ENCODE results near the gene EN2. TPM values are rescaled to one million over a fixed set of nuclear protein-coding genes. Genes with fewer than 3 reads are reported as not detected.

EN2 gene
- total and polyA plus RNA-seq, 5 donors from 2014 or later, result not detected

GRCh38 chr7:155414547-155415492 lies 43.1 kb upstream of the EN2 start:
- Histone ChIP-seq H3K4me3 (ENCODE audit: low read depth, low read length) (no peak overlapping the region), H3K36me3 (ENCODE audit: control insufficient read depth, insufficient read depth, low read length) (no peaks in the 10 kb centered on the region), H3K4me1 (ENCODE audit: control insufficient read depth, insufficient read depth, low read length, poor library complexity, severe bottlenecking) (no peaks in the 10 kb centered on the region), H3K27me3 (ENCODE audit: control insufficient read depth, insufficient read depth, low read length) (no peaks in the 10 kb centered on the region), H3K27ac (ENCODE audit: insufficient read depth, low read length, poor library complexity, severe bottlenecking) (no peak overlapping the region), H3K9me3 (ENCODE audit: control insufficient read depth in 2 of 2, low read length in 2 of 2) (no peaks in the 10 kb centered on the region)
- ATAC-seq (ENCODE audit: low read depth in 2 of 2) (no peak), DNase-seq (no peak)
- Mint-ChIP-seq H3K27ac (no peak overlapping the region), H3K27me3 (peaks cover 7% of the 10 kb centered on the region), H3K4me1 (peaks cover 0 to 4% (median 1%) of the 10 kb centered on the region in 4 donors), H3K9me3 (peaks cover 0 to 1% (median 0%) of the 10 kb centered on the region in 7 donors), H3K36me3 (no peaks in the 10 kb centered on the region), H3K4me3 (no peak overlapping the region)

GRCh38 chr7:155416646-155417380 lies 41.1 kb upstream of the EN2 start:
- Mint-ChIP-seq H3K27me3 (peaks cover 7% of the 10 kb centered on the region), H3K4me3 (no peak overlapping the region), H3K27ac (no peak overlapping the region), H3K4me1 (peaks cover 0 to 4% (median under 1%) of the 10 kb centered on the region in 4 donors), H3K9me3 (no peaks in the 10 kb centered on the region), H3K36me3 (no peaks in the 10 kb centered on the region)
- Histone ChIP-seq H3K4me3 (ENCODE audit: low read depth, low read length) (no peak overlapping the region), H3K9me3 (ENCODE audit: control insufficient read depth in 2 of 2, low read length in 2 of 2) (no peaks in the 10 kb centered on the region), H3K27ac (ENCODE audit: insufficient read depth, low read length, poor library complexity, severe bottlenecking) (no peak overlapping the region), H3K27me3 (ENCODE audit: control insufficient read depth, insufficient read depth, low read length) (no peaks in the 10 kb centered on the region), H3K4me1 (ENCODE audit: control insufficient read depth, insufficient read depth, low read length, poor library complexity, severe bottlenecking) (no peaks in the 10 kb centered on the region), H3K36me3 (ENCODE audit: control insufficient read depth, insufficient read depth, low read length) (no peaks in the 10 kb centered on the region)
- no peak for ATAC-seq (ENCODE audit: low read depth in 2 of 2)
- DNase-seq, result no peak

GRCh38 chr7:155418304-155418703 lies 39.6 kb upstream of the EN2 start:
- Histone ChIP-seq H3K27ac (ENCODE audit: insufficient read depth, low read length, poor library complexity, severe bottlenecking) (no peak overlapping the region), H3K4me3 (ENCODE audit: low read depth, low read length) (no peak overlapping the region), H3K4me1 (ENCODE audit: control insufficient read depth, insufficient read depth, low read length, poor library complexity, severe bottlenecking) (no peaks in the 10 kb centered on the region), H3K36me3 (ENCODE audit: control insufficient read depth, insufficient read depth, low read length) (no peaks in the 10 kb centered on the region), H3K27me3 (ENCODE audit: control insufficient read depth, insufficient read depth, low read length) (no peaks in the 10 kb centered on the region), H3K9me3 (ENCODE audit: control insufficient read depth in 2 of 2, low read length in 2 of 2) (no peaks in the 10 kb centered on the region)
- no peak for ATAC-seq (ENCODE audit: low read depth in 2 of 2)
- Mint-ChIP-seq H3K27ac (no peak overlapping the region), H3K9me3 (no peaks in the 10 kb centered on the region), H3K27me3 (peaks cover 7% of the 10 kb centered on the region), H3K4me1 (no peaks in the 10 kb centered on the region), H3K36me3 (no peaks in the 10 kb centered on the region), H3K4me3 (no peak overlapping the region)
- no peak for DNase-seq

GRCh38 chr7:155418941-155419755 lies 38.8 kb upstream of the EN2 start:
- H3K36me3 ChIP-seq (ENCODE audit: control insufficient read depth, insufficient read depth, low read length), result no peaks in the 10 kb centered on the region
- no peaks in the 10 kb centered on the region for H3K9me3 ChIP-seq (ENCODE audit: control insufficient read depth in 2 of 2, low read length in 2 of 2)
- no peaks in the 10 kb centered on the region for H3K4me1 ChIP-seq (ENCODE audit: control insufficient read depth, insufficient read depth, low read length, poor library complexity, severe bottlenecking)
- H3K9me3 Mint-ChIP-seq, result no peaks in the 10 kb centered on the region
- H3K27ac ChIP-seq (ENCODE audit: insufficient read depth, low read length, poor library complexity, severe bottlenecking), result no peak overlapping the region
- no peak overlapping the region for H3K4me3 ChIP-seq (ENCODE audit: low read depth, low read length)
- no peaks in the 10 kb centered on the region for H3K4me1 Mint-ChIP-seq
- H3K36me3 Mint-ChIP-seq, result no peaks in the 10 kb centered on the region
- H3K4me3 Mint-ChIP-seq, result no peak overlapping the region
- no peak for ATAC-seq (ENCODE audit: low read depth in 2 of 2)
- no peak for DNase-seq
- H3K27me3 Mint-ChIP-seq, result peaks cover 7% of the 10 kb centered on the region
- H3K27me3 ChIP-seq (ENCODE audit: control insufficient read depth, insufficient read depth, low read length), result no peaks in the 10 kb centered on the region
- H3K27ac Mint-ChIP-seq, result peak overlapping the region in 1 of 3 donors; percentile 54

GRCh38 chr7:155420116-155420515 lies 37.8 kb upstream of the EN2 start:
- no peak overlapping the region for H3K27ac ChIP-seq (ENCODE audit: insufficient read depth, low read length, poor library complexity, severe bottlenecking)
- Mint-ChIP-seq H3K4me3 (no peak overlapping the region), H3K27ac (no peak overlapping the region), H3K4me1 (no peaks in the 10 kb centered on the region), H3K27me3 (peaks cover 7% of the 10 kb centered on the region), H3K9me3 (no peaks in the 10 kb centered on the region), H3K36me3 (no peaks in the 10 kb centered on the region)
- no peaks in the 10 kb centered on the region for H3K27me3 ChIP-seq (ENCODE audit: control insufficient read depth, insufficient read depth, low read length)
- ATAC-seq (ENCODE audit: low read depth in 2 of 2) (no peak), DNase-seq (no peak)
- no peak overlapping the region for H3K4me3 ChIP-seq (ENCODE audit: low read depth, low read length)
- no peaks in the 10 kb centered on the region for H3K9me3 ChIP-seq (ENCODE audit: control insufficient read depth in 2 of 2, low read length in 2 of 2)
- H3K36me3 ChIP-seq (ENCODE audit: control insufficient read depth, insufficient read depth, low read length), result no peaks in the 10 kb centered on the region
- no peaks in the 10 kb centered on the region for H3K4me1 ChIP-seq (ENCODE audit: control insufficient read depth, insufficient read depth, low read length, poor library complexity, severe bottlenecking)

- Histone ChIP-seq H3K36me3 (ENCODE audit: control insufficient read depth, insufficient read depth, low read length) (no peaks in the 10 kb centered on the region), H3K4me3 (ENCODE audit: low read depth, low read length) (no peak overlapping the region), H3K27ac (ENCODE audit: insufficient read depth, low read length, poor library complexity, severe bottlenecking) (no peak overlapping the region), H3K9me3 (ENCODE audit: control insufficient read depth in 2 of 2, low read length in 2 of 2) (no peaks in the 10 kb centered on the region), H3K27me3 (ENCODE audit: control insufficient read depth, insufficient read depth, low read length) (no peaks in the 10 kb centered on the region), H3K4me1 (ENCODE audit: control insufficient read depth, insufficient read depth, low read length, poor library complexity, severe bottlenecking) (no peaks in the 10 kb centered on the region)
- no peak for ATAC-seq (ENCODE audit: low read depth in 2 of 2)
- no peak overlapping the region for H3K27ac Mint-ChIP-seq
- H3K4me3 Mint-ChIP-seq, result no peak overlapping the region
- H3K27me3 Mint-ChIP-seq, result peaks cover 7% of the 10 kb centered on the region
- no peaks in the 10 kb centered on the region for H3K9me3 Mint-ChIP-seq
- H3K36me3 Mint-ChIP-seq, result no peaks in the 10 kb centered on the region
- H3K4me1 Mint-ChIP-seq, result no peaks in the 10 kb centered on the region
- no peak for DNase-seq
These were observed 35.8 kb upstream of the EN2 start for GRCh38 chr7:155422151-155422550.

- Histone ChIP-seq H3K36me3 (ENCODE audit: control insufficient read depth, insufficient read depth, low read length) (no peaks in the 10 kb centered on the region), H3K9me3 (ENCODE audit: control insufficient read depth in 2 of 2, low read length in 2 of 2) (no peaks in the 10 kb centered on the region), H3K4me3 (ENCODE audit: low read depth, low read length) (no peak overlapping the region), H3K27me3 (ENCODE audit: control insufficient read depth, insufficient read depth, low read length) (no peaks in the 10 kb centered on the region), H3K27ac (ENCODE audit: insufficient read depth, low read length, poor library complexity, severe bottlenecking) (no peak overlapping the region), H3K4me1 (ENCODE audit: control insufficient read depth, insufficient read depth, low read length, poor library complexity, severe bottlenecking) (no peaks in the 10 kb centered on the region)
- no peaks in the 10 kb centered on the region for H3K36me3 Mint-ChIP-seq
- H3K4me1 Mint-ChIP-seq, result no peaks in the 10 kb centered on the region
- H3K27ac Mint-ChIP-seq, result no peak overlapping the region
- H3K27me3 Mint-ChIP-seq, result peaks cover 7% of the 10 kb centered on the region
- DNase-seq, result no peak
- H3K4me3 Mint-ChIP-seq, result no peak overlapping the region
- no peaks in the 10 kb centered on the region for H3K9me3 Mint-ChIP-seq
- no peak for ATAC-seq (ENCODE audit: low read depth in 2 of 2)
These were observed 35.2 kb upstream of the EN2 start for GRCh38 chr7:155422599-155423336.
